H1 (cell line): ENCODE data around the gene SCN2B. TPM values are rescaled to one million over a fixed set of nuclear protein-coding genes. Genes with fewer than 3 reads are reported as not detected.

ENCODE experiments used
- CHD1 ChIP-seq: IDR thresholded peaks from 2 replicates; pipeline ENCODE4 v1.6.1; 2012; ENCODE audit warnings: low read depth, low read length, improper control_type of control experiment
- polyA plus RNA-seq, 7 experiments: library from polyadenylated mRNA; depleted of rRNA in 3 of 7; stranded (reverse) in 5 of 7; unstranded in 2 of 7; fragments of >200 nt in 5 of 7; fragments of 200-250 nt in 2 of 7; gene quantifications; 1 replicate in 5 of 7; 2 replicates in 1 of 7; 4 replicates in 1 of 7; pipeline versions ENCODE4 v1.2.1 to v1.2.3, GENCODE V29; 2011 to 2013; ENCODE audit warnings: missing spikeins in 2 of 7, mixed read lengths in 2 of 7
- total RNA-seq: library from RNA; stranded (reverse); fragmentation: NEBNext Ultra II Directional; extraction: Animal tissue kit (Norgen Biotek cat#: 25700); gene quantifications from 2 replicates; pipeline ENCODE4 v1.2.1, GENCODE V29; 2021

The SCN2B gene
- total and polyA plus RNA-seq, 2 of the 8 experiments (the other 6 are each of a cell fraction or from before 2014, with no cell fraction given): 0.14 to 0.24 TPM

GRCh38 chr11:118223570-118223969 lies 47.1 kb upstream of the SCN2B start (continued):
- no peak for TF ChIP-seq CHD1
